ENCODE results near the gene KDM6A.
"Not testable (repeated sequence)": the region's sequence is repeated elsewhere in the genome, so short reads cannot be mapped to it uniquely, and the experiment has no call there.

KDM6A gene

DNA sequence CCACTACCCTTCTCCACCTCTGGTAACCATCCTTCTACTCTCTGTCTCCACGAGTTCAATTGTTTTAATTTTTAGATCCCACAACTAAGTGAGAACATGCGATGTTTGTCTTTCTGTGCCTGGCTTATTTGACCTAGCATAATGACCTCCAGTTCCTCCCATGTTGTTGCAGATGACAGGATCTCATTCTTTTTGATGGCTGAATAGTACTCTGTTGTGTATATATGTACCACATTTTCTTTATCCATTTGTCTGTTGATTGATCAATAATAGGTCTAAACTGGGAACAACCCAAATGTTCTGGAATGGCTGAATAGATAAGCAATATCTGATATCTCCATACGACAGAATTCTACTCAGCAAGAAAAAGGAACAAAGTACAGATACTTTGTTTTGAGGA lies 260.5 kb downstream of the KDM6A start:
- DNase-seq: no peak

DNA sequence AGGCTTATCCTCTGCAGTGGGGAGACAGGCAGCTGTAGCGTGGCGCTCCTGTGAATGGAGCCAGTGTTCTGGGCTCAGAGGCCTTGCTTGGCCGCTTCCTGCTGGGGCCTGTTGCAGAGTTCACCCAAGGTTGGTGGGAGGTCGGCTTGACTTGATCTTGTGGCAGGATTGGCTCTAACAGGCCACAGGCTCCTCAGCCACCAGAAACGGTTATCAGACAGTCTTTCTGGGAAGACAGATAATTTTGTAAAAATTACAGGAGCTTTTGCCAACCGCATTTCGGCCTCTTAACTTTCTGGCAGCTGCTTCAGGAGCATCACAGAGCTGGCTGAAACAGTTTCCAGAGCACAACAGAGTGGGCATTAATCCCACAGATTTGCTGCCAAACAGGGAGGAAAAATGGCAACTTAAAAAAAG lies 261.3 kb downstream of the KDM6A start:
- DNase-seq: no peak

DNA sequence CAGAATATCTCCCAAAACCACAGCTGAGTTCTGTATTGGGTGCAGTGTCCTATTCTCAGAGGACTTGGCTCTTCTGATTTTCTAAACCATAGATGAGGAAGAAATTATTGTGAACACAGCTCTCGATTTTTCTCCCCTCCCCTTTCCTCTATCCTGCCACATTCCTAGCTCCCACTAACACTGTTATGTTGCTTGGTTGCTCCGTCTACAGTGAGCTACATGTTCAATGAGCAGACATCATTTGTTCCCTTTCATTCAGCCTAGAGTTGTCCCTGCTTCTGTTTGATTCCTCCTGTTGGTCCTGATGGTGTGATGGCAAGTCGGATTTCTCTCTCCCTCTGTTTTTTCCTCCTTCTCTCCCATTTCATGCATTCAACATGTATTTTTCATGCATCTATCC lies 261.8 kb downstream of the KDM6A start:
- DNase-seq: no peak

DNA sequence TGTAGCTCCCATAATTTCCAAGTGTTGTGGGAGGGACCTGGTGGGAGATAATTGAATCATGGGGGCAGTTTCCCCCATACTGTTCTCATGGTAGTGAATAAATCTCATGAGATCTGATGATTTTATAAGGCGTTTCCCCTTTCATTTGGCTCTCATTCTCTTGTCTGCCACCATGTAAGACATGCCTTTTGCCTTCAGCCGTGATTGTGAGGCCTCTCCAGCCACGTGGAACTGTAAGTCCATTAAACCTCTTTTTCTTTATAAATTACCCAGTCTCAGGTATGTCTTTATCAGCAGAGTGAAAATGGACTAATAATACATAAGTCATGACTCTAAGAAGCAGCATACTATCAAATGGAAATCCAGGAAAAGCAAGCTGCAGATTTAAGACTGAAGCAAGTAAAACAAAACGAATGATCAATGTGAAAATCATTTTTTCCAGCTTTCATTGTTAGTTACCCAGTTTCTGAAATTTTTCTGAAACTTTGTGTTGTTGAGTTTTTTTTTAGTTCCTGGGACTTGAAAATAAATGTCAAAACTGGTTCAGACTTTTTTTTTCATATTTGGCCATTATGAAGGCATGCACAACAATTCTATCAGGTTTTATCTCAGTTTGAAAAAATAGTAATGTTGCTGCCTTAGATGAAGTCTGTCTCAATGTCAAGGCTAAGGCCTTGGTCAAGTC lies 262.5 kb downstream of the KDM6A start:
- not testable (repeated sequence) for DNase-seq

DNA sequence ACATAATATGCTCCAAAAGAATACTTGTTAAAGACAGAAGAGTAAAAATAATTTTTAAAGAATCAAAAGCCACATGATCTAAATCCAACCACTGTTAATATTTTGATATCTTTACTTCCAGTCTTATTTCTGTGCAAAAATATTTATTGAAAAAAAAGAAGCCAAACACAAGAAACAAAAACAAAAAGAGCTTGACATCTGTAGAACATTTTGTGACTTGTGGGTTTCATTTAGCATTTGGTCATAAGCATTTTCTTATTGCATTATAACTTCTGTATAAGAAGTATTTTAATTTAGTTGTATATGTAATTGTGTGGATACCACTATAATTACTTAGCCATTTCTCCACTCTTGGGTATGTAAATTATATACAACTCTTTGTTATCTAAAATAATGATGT lies 264.5 kb downstream of the KDM6A start:
- DNase-seq: no peak

DNA sequence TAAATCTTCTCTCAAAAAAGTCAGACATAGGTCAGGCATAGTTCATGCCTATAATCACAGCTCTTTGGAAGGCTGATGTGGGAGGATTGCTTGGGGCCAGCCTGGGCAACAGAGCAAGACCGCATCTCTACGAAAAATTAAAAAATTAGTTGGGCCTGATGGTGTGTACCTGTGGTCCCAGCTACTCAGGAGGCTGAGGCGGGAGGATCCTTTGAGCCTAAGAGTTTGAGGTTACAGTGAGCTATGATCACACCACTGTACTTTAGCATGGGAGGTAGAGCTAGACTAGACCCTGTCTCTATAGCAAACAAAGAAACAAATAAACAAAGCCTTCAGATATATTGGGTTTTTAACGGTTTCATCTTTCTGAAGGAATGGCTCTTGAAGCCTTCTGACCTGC lies 265.5 kb downstream of the KDM6A start:
- DNase-seq: no peak

DNA sequence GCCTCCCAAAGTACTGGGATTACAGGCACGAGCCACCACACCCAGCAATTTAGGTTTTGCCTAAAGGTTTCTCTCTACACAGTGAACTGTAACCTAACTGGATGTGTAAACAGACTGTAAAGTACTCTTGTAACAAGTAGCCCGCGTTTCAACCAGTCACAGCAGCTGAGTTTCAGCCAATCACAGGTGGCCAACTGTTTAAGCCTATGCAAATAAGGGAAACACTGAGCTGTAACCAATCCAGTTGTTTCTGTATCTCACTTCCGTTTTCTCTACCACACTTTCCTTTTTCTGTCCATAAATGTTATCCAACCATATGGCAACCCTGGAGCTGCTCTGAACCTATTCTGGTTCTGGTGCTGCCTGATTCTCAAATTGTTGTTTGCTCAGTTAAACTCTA lies 267.8 kb downstream of the KDM6A start:
- DNase-seq: no peak

DNA sequence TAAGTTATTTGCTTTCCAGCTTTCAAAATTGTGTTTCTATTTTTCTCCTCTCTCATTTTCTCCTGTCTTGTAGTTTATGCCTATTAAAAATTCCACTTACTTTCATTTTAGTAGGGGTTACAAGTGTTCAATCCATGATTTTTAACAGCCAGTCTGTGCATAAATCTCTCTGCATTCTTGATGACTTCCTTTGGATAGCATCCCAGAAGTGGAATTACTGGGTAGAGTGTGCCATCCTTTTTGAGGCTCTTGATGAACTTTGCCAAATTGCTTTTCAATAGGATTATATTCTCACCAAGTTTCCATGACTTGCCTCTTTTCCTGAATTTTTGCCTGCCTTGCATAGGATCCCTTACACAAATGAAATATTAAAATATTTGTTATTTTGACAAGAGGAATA lies 269.2 kb downstream of the KDM6A start:
- DNase-seq: no peak

DNA sequence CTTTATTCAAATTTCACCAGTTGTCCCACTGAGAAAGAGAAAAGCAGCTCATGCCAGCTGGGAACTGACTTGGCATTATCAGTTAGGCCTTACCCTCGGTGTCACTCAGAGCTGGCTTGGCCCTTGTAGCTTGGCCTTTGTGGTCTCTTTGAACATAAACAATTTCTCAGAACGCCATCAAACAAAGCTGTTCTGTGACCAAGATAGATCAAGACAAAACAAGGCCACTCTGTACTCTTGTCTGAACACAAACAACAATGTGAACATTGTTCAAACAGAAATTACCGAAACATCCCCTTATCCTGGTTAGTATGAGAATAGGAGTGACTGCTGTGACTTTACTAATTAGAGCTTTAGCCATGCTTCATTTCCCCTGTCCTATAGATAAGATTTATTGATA lies 270.5 kb downstream of the KDM6A start:
- DNase-seq: no peak

DNA sequence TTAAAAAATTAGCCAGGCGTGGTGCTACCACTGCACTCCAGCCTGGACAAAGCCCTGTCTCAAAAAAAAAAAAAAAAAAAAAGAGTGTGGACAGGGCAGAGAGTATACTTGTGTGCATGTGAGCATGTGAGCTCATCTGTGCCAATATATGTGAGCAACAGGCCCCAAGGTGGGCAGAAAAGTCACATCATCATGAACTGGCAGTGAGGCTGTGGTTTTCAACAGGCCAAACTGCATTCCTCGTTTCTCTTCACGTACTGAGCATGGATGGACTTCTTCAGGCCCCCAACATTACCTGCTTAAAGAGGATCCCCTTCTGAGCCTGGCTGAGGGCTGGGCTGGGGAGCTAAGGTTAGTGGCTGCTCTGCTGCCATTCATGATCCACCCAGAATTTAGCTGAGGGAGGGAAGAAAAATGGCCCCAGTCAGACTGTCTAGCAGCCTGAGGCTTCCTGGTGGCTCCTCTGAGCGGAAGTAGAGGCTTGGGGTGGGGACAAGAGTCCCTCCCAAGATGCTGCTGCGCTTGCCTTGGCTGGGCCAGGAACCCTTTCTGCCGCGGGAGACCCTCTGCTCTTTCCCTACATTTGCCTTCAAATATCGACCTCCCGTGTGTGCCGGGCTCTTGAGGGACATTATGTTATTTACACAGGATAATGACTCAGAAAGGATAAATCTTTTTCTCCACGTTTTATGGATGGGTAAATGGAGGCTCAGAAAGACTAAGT lies 272.7 kb downstream of the KDM6A start:
- no peak for DNase-seq

DNA sequence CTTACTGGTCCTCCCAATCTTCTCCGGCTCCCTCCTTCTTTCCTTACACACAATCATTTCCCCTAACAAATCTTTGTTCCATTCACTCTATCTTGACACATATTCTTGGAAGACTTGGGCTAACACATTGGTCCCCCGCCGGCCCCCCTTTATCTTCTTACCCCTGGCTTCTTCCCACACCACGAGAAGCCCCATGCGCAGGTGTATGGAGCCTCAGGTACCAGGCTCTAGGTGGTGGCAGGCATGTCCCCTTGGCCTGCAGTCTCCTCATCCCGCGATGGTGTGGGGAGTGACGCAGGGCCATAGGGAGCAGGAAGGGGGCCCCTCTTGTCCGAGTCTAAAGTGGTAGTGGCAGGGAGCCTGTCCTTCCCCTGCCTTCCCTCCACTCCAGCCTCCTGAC lies 277.8 kb downstream of the KDM6A start:
- DNase-seq: no peak

DNA sequence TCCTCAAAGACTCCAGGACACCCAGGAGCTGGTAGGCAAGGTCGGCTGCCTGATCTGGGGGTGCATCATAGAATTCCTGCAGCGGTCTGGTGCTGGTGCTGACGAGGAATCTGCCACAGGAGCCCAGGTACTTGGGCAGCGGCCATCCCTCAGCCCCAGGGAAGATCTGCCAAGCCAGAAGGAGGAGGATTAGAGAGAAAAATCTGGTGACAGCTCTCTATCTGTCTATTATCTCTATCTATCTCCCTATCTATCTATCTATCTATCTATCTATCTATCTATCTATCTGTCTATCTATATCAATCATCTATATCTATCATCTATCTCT lies 281.0 kb downstream of the KDM6A start:
- DNase-seq: no peak

DNA sequence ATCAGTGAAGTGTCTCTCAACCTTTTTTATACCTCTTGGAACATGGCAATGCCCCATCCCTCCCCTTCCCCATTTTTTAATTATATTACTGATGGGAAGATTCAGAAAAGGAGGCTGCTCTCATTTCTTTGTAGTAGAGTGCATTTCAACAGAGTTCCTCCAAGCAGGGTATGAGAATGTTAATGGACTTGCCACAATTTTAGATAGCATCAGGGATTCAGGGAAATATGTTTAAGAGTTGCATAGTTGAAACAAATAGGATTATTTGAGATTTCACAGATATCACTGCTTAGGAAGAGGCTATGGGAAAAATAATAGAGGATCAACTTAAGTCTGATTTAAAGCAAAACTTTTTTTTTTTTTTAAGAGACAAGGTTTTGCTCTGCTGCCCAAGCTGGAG lies 281.5 kb downstream of the KDM6A start:
- DNase-seq: no peak

DNA sequence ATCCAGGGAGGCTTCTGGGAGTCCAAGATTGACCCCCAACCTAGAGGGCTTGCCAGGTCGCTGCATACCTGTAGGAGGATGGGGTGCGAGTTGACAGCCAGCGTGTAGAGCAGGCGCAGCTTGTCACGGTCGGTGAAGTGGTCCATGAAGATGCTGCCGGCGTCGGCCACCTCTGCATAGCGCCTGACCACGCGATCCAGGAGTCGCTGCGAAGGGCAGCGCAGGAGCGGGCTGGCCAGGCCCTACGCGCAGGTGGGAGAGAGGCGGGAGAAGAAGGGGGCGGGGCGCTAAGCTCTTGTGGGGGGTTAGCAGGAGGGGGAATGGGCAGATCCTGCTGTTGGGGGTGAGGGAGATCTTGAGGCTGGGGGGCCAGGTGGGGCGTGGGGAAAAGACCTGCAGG lies 284.7 kb downstream of the KDM6A start:
- no peak for DNase-seq

Measured in fibroblast of skin of right quadriceps (primary cell).